Measurements from ENCODE around the gene CADPS. TPM values are rescaled to one million over a fixed set of nuclear protein-coding genes. Genes with fewer than 3 reads are reported as not detected.

CADPS gene
- total RNA-seq, 2 experiments from 2014 or later, result not detected

GRCh38 chr3:62577153-62577552, 298.1 kb downstream of the CADPS start:
- CTCF ChIA-PET, result no interaction called here
- Mint-ChIP-seq H3K27me3 (peaks cover 8% of the 10 kb centered on the region), H3K27ac (no peak overlapping the region), H3K36me3 (ENCODE audit: low read depth) (no peaks in the 10 kb centered on the region), H3K4me1 (no peaks in the 10 kb centered on the region), H3K4me3 (no peak overlapping the region), H3K9me3 (ENCODE audit: low read depth) (peaks cover 10% of the 10 kb centered on the region)
- DNase-seq (no peak), ATAC-seq (no peak)
- POLR2A ChIA-PET, result no interaction called here
- intact Hi-C loops (cut with DNase I, micrococcal nuclease), result no loop called here

DNA sequence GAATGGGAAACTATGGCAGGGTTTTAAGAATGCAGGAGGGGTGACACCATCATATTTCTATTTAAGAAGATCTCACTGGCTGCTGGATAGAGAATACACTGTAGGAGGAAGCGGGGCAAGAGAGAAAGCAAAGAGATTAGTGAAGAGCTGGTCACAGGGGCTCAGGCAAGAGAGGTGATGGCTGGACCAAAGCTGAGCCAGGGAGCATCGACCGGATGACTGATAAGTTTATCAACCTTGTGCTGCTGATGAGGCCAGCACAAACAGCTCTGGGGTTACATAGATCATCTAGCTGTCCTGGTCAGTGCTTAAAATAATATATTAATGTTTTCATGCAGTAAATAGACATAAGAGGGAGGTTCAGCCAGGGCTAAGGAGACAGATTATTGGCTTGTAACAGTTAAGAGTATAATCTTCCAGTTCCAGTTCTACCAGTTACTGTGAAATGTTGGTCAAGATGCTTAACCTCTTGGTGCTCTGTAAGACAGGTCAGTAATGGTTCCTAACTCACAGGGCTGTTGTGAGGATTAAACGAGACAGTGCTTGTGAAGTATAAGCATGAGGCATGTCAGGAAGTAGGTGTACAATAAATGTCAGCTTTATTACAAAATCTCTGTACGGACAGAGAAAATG, 300.8 kb downstream of the CADPS start:
- Mint-ChIP-seq H3K9me3 (ENCODE audit: low read depth) (peaks cover 3% of the 10 kb centered on the region), H3K36me3 (ENCODE audit: low read depth) (no peaks in the 10 kb centered on the region)

GRCh38 chr3:62571916-62572315, 303.3 kb downstream of the CADPS start:
- DNase-seq, result no peak
- Mint-ChIP-seq H3K27ac (no peak overlapping the region), H3K36me3 (ENCODE audit: low read depth) (no peaks in the 10 kb centered on the region)

More for the DNA sequence above, 300.8 kb downstream of the CADPS start:
- ATAC-seq, result no peak
- Mint-ChIP-seq H3K4me3 (no peak overlapping the region), H3K27me3 (peaks cover 8% of the 10 kb centered on the region), H3K27ac (no peak overlapping the region), H3K4me1 (no peaks in the 10 kb centered on the region)
- DNase-seq, result no peak
- intact Hi-C loops (cut with DNase I, micrococcal nuclease), result no loop called here
- POLR2A ChIA-PET, result no interaction called here
- CTCF ChIA-PET, result no interaction called here

DNA sequence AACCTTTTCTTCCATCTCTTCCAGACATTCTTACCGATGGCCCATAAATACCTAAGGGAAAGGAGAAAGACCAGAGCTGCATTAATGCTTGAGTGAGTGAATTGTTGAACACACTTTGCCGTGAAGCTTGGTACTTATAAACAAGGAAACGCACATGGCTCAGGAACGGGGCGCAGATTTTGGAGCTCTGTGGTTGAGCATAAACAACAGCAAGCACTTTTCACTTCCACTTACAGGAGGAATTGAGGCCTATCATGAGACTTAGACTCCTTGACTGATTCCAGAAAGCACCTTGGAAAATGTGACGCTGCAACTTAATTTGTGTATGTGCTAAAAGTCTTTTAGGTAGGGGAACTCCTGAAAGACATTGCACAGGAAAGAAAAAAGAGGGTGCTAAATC, 304.3 kb downstream of the CADPS start:
- ATAC-seq (no peak), DNase-seq (no peak)
- CTCF ChIA-PET, result no interaction called here
- Mint-ChIP-seq H3K4me3 (no peak overlapping the region), H3K9me3 (ENCODE audit: low read depth) (no peaks in the 10 kb centered on the region), H3K36me3 (ENCODE audit: low read depth) (no peaks in the 10 kb centered on the region), H3K27me3 (peaks cover 11% of the 10 kb centered on the region), H3K27ac (no peak overlapping the region), H3K4me1 (no peaks in the 10 kb centered on the region)
- POLR2A ChIA-PET, result no interaction called here
- intact Hi-C loops (cut with DNase I, micrococcal nuclease), result no loop called here

More at GRCh38 chr3:62571916-62572315, 303.3 kb downstream of the CADPS start:
- Mint-ChIP-seq H3K27me3 (peaks cover 11% of the 10 kb centered on the region), H3K9me3 (ENCODE audit: low read depth) (no peaks in the 10 kb centered on the region), H3K4me3 (no peak overlapping the region), H3K4me1 (no peaks in the 10 kb centered on the region)
- CTCF ChIA-PET, result no interaction called here
- intact Hi-C loops (cut with DNase I, micrococcal nuclease), result no loop called here
- ATAC-seq, result no peak
- POLR2A ChIA-PET, result no interaction called here

DNA sequence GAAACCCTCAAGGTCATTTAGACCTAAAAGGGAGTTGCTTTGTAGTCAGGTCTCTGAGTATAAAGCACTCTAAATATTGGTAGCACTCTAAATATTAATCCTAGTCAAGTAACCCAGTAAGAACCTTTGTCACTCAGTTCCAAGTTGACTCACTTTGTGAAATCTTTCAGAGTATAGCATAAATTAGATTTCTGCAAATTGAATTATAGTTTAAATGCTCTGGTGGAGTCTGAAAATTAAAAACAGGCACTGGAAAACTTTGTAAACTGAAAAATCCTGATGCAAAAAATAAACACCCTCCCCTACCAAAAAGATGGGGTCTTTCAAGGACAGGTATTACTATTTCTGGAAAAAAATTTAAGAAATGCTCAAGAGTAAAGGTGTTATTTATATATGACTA, 305.6 kb downstream of the CADPS start:
- ATAC-seq (no peak), DNase-seq (no peak)
- no peak overlapping the region for H3K4me3 Mint-ChIP-seq
- POLR2A ChIA-PET, result no interaction called here
- H3K9me3 Mint-ChIP-seq (ENCODE audit: low read depth), result no peaks in the 10 kb centered on the region
- CTCF ChIA-PET, result interaction anchor here (0.6 kb wide), 1 partner anchor 20 kb away, joined by 3 read pairs; no protein-coding TSS in a partner anchor
- H3K27ac Mint-ChIP-seq, result no peak overlapping the region
- no peaks in the 10 kb centered on the region for H3K4me1 Mint-ChIP-seq
- intact Hi-C loops (cut with DNase I, micrococcal nuclease), result no loop called here
- no peaks in the 10 kb centered on the region for H3K36me3 Mint-ChIP-seq (ENCODE audit: low read depth)
- H3K27me3 Mint-ChIP-seq, result peaks cover 11% of the 10 kb centered on the region

- intact Hi-C loops (cut with DNase I, micrococcal nuclease), result no loop called here
- DNase-seq (no peak), ATAC-seq (no peak)
- H3K4me3 Mint-ChIP-seq, result no peak overlapping the region
- no peaks in the 10 kb centered on the region for H3K36me3 Mint-ChIP-seq (ENCODE audit: low read depth)
- peaks cover 3% of the 10 kb centered on the region for H3K27me3 Mint-ChIP-seq
- ChIA-PET CTCF (no interaction called here), POLR2A (no interaction called here)
- H3K9me3 Mint-ChIP-seq (ENCODE audit: low read depth), result no peaks in the 10 kb centered on the region
- H3K27ac Mint-ChIP-seq, result no peak overlapping the region
- H3K4me1 Mint-ChIP-seq, result no peaks in the 10 kb centered on the region
Measured at GRCh38 chr3:62567097-62568021, 307.9 kb downstream of the CADPS start.

DNA sequence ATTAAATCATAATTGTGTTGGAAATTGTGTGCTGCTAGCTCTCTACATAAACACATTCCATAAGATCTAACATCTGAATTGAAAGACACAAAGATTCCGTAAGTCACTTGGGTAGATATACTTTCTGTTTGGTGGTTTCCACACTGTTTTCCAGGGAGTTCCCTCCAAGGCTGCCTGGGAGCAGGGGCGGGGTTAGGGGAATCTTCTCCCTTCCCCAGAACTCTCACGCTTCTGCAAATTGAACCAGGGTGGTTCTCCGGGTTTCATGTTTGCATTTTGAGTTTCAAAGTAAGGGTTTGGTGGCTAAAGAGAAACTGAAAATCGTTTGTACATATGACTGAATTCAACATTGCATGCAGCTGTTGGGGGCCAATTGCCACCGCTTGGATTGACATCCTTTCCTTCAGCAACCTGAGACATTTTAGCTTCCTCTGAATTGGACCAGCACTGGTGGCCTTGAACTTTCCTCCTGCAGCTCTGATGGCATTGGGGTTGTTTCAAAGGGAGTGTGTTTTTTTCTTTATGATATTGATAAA, 309.1 kb downstream of the CADPS start:
- no peak for ATAC-seq
- Mint-ChIP-seq H3K4me3 (no peak overlapping the region), H3K36me3 (ENCODE audit: low read depth) (no peaks in the 10 kb centered on the region), H3K9me3 (ENCODE audit: low read depth) (no peaks in the 10 kb centered on the region), H3K27ac (no peak overlapping the region), H3K4me1 (no peaks in the 10 kb centered on the region), H3K27me3 (peaks cover 3% of the 10 kb centered on the region)
- intact Hi-C loops (cut with DNase I, micrococcal nuclease), result no loop called here
- no peak for DNase-seq
- CTCF ChIA-PET, result no interaction called here
- POLR2A ChIA-PET, result no interaction called here

DNA sequence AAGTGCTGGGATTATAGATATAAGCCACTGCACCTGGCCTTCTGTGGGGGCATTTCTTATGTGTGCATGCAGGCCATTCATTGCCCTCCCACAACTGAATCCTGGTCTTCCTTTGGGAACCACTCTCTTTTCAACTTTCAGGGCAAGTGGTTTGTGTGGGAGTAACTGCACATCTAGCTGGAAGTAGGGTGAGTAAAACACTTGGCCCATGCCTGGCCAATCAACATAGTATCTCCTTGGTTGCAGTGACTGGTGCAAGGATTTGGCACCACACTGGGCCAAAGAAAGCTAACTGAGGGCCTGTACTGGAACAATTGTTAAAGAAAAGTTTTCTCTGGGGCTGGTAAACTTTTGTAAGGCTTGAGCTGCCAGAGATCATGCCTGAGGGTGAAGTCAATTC, 312.6 kb downstream of the CADPS start:
- H3K9me3 Mint-ChIP-seq (ENCODE audit: low read depth), result no peaks in the 10 kb centered on the region
- H3K4me1 Mint-ChIP-seq, result no peaks in the 10 kb centered on the region
- H3K4me3 Mint-ChIP-seq, result no peak overlapping the region
- no peaks in the 10 kb centered on the region for H3K36me3 Mint-ChIP-seq (ENCODE audit: low read depth)
- no peaks in the 10 kb centered on the region for H3K27me3 Mint-ChIP-seq
- H3K27ac Mint-ChIP-seq, result no peak overlapping the region
- DNase-seq, result no peak
- CTCF ChIA-PET, result no interaction called here
- intact Hi-C loops (cut with DNase I, micrococcal nuclease), result no loop called here
- ATAC-seq, result no peak
- POLR2A ChIA-PET, result no interaction called here

DNA sequence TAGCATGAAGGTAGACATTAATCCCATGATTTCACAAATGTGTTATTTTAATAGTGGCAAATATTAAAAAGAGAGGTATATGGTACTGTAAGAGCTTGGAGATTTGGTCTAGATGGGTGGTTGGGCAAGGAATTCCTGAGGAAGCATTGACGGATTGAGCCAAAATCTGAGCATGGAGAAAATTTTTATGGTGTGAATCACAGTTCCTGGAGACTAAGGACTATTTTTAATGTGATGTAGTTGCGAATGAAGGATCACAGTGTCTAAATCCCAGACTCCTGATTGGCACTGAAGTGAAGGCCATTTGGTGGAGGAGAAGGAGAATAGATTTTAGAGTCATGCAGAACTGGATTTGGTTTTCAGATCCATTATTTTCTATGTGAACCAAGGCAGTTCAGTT, 313.2 kb downstream of the CADPS start:
- ATAC-seq (no peak), DNase-seq (no peak)
- intact Hi-C loops (cut with DNase I, micrococcal nuclease), result no loop called here
- ChIA-PET POLR2A (no interaction called here), CTCF (no interaction called here)
- Mint-ChIP-seq H3K36me3 (ENCODE audit: low read depth) (no peaks in the 10 kb centered on the region), H3K27ac (no peak overlapping the region), H3K27me3 (no peaks in the 10 kb centered on the region), H3K9me3 (ENCODE audit: low read depth) (no peaks in the 10 kb centered on the region), H3K4me3 (no peak overlapping the region), H3K4me1 (no peaks in the 10 kb centered on the region)

DNA sequence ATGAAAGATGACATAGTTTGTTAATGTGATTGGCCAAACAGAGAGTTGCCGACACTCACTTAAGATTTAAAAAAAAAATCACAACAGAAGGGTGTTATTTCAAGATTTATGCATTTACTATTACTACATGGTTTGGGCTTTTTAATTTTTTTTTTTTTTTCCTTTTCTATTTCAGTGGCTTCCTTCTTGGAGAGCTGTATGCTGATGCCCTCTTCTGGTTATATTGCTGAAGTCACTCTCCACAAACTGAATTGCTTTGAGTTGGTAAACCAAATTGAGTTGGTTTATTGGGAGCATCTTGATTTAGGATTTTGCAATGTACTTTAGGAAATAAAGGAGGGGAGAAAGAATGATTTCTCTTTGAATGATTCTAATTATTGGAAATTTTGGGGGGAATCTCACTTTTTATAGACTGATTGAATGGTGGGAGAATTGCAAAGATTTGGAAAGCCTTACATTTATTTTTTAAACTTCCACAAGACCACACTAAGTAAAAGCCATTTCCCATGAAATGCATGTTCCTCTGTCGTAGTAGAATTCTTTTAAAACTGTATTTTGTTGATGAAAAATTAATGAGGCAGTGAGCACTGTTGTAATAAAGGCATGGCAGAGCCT, 315.3 kb downstream of the CADPS start:
- no peaks in the 10 kb centered on the region for H3K27me3 Mint-ChIP-seq
- no peak for ATAC-seq
- ChIA-PET POLR2A (interaction anchor here (0.7 kb wide), 1 partner anchor 89 kb away, joined by 3 read pairs; no protein-coding TSS in a partner anchor), CTCF (no interaction called here)
- no peaks in the 10 kb centered on the region for H3K9me3 Mint-ChIP-seq (ENCODE audit: low read depth)
- H3K36me3 Mint-ChIP-seq (ENCODE audit: low read depth), result no peaks in the 10 kb centered on the region
- no peak for DNase-seq
- intact Hi-C loops (cut with DNase I, micrococcal nuclease), result loop anchor here (2.0 to 5.0 kb wide), 3 partner anchors 227 to 359 kb away; no protein-coding TSS in a partner anchor
- H3K27ac Mint-ChIP-seq, result no peak overlapping the region
- H3K4me1 Mint-ChIP-seq, result no peaks in the 10 kb centered on the region
- H3K4me3 Mint-ChIP-seq, result no peak overlapping the region

DNA sequence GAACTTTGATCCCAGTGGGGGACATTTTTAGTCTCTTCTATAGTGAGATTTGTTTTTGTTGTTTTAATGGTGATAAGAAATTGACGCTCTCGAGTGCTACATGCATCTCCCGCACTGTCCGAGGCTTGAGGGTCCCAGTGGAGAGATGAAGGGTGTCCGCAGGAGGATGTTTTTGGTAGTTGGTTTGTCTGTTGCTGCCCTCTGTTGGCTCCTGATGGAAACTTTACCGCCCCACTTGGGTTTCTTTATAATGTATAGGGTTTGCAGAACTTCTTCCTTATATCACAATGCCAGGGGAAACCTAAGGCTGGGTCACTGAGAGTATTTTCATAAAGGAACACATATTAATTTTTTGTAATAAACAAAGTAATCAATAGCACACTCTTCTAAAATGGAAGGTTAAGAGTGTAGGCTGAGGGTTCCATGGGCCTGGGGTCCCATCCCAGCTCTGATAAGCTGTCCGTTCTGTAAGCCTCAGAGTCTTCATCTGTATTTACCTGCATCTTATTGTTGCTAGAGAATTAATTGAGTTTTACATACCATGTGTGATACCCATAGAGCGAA, 316.6 kb downstream of the CADPS start:
- DNase-seq (peak; percentile 14), ATAC-seq (no peak)
- H3K9me3 Mint-ChIP-seq (ENCODE audit: low read depth), result no peaks in the 10 kb centered on the region
- H3K36me3 Mint-ChIP-seq (ENCODE audit: low read depth), result no peaks in the 10 kb centered on the region
- H3K27ac Mint-ChIP-seq, result no peak overlapping the region
- POLR2A ChIA-PET, result no interaction called here
- no peaks in the 10 kb centered on the region for H3K4me1 Mint-ChIP-seq
- H3K4me3 Mint-ChIP-seq, result no peak overlapping the region
- no peaks in the 10 kb centered on the region for H3K27me3 Mint-ChIP-seq
- CTCF ChIA-PET, result no interaction called here
- intact Hi-C loops (cut with DNase I, micrococcal nuclease), result loop anchor here (2.0 to 5.0 kb wide), 3 partner anchors 226 to 358 kb away; no protein-coding TSS in a partner anchor

Data from activated CD4-positive, alpha-beta T cell treated with anti-CD3 and anti-CD28 coated beads for 36 hours (primary cell).